ENCODE measurements around the gene DAZAP1.

- TF ChIP-seq CTCF (IDR thresholded peaks at IDR 0.05; ENCODE audit: poor library complexity) (peak; percentile 18), EZH2phosphoT487 (IDR thresholded peaks at IDR 0.05; ENCODE audit: low read depth, severe bottlenecking, unreplicated experiment) (no peak)
These were observed 43.2 kb upstream of the DAZAP1 start for GRCh38 chr19:1364070-1364704.

Measured in hepatocyte (in vitro differentiated cells).